H9 (cell line): Measurements from ENCODE around the gene NEDD9. TPM values are rescaled to one million over a fixed set of nuclear protein-coding genes. Genes with fewer than 3 reads are reported as not detected.

Experiments used
- DNase-seq: peaks from one replicate; pipeline ENCODE4 v3.0.0-alpha.2; 2017
- H2AFZ ChIP-seq: one replicate; pipeline ENCODE4 v1.6.1; 2013; ENCODE audit warnings: mild to moderate bottlenecking, low read length, control low read depth, moderate library complexity
- H2AK5ac ChIP-seq: 2 replicates; pipeline ENCODE4 v1.6.1; 2013; ENCODE audit warnings: low read length, control low read depth, mixed read lengths; ENCODE audit not compliant: insufficient read length
- H2BK120ac ChIP-seq: one replicate; pipeline ENCODE4 v1.6.1; 2013; ENCODE audit warnings: low read depth, mild to moderate bottlenecking, low read length, control low read depth, inconsistent platforms; ENCODE audit not compliant: poor library complexity, severe bottlenecking
- H2BK12ac ChIP-seq: 2 replicates; pipeline ENCODE4 v1.6.1; 2013; ENCODE audit warnings: low read length, control low read depth, mixed read lengths, low read depth; ENCODE audit not compliant: insufficient read length
- H2BK15ac ChIP-seq: 2 replicates; pipeline ENCODE4 v1.6.1; 2013; ENCODE audit warnings: low read depth, low read length, control low read depth
- H2BK20ac ChIP-seq: one replicate; pipeline ENCODE4 v1.6.1; 2013; ENCODE audit warnings: low read depth, mild to moderate bottlenecking, low read length, control low read depth, inconsistent platforms; ENCODE audit not compliant: poor library complexity, severe bottlenecking
- H2BK5ac ChIP-seq: 2 replicates; pipeline ENCODE4 v1.6.1; 2013; ENCODE audit warnings: low read length, control low read depth, mixed read lengths; ENCODE audit not compliant: insufficient read length
- H3K14ac ChIP-seq: 2 replicates; pipeline ENCODE4 v1.6.1; 2013; ENCODE audit warnings: low read length, control low read depth; ENCODE audit not compliant: insufficient read depth
- H3K18ac ChIP-seq: 2 replicates; pipeline ENCODE4 v1.6.1; 2013; ENCODE audit warnings: low read depth, mild to moderate bottlenecking, mixed read lengths, low read length, control low read depth; ENCODE audit not compliant: insufficient read length
- H3K23ac ChIP-seq: 2 replicates; pipeline ENCODE4 v1.6.1; 2013; ENCODE audit warnings: low read length, control low read depth, mixed read lengths, low read depth; ENCODE audit not compliant: insufficient read length
- H3K23me2 ChIP-seq: 2 replicates; pipeline ENCODE4 v1.6.1; 2013; ENCODE audit warnings: low read depth, mild to moderate bottlenecking, mixed read lengths, low read length, control low read depth; ENCODE audit not compliant: insufficient read length, poor library complexity, severe bottlenecking
- H3K27ac ChIP-seq: 2 replicates; pipeline ENCODE4 v1.5.1; 2013; ENCODE audit warnings: low read length, control low read depth, mixed read lengths, low read depth; ENCODE audit not compliant: insufficient read length
- H3K27me3 ChIP-seq: 2 replicates; pipeline ENCODE4 v1.6.1; 2013; ENCODE audit warnings: low read length, control low read depth, inconsistent platforms; ENCODE audit not compliant: insufficient read depth
- H3K4ac ChIP-seq: 2 replicates; pipeline ENCODE4 v1.6.1; 2013; ENCODE audit warnings: low read depth, mild to moderate bottlenecking, control low read depth, inconsistent platforms, low read length, moderate library complexity
- H3K4me1 ChIP-seq: 2 replicates; pipeline ENCODE4 v1.6.1; 2013; ENCODE audit warnings: low read length, control low read depth, inconsistent platforms; ENCODE audit not compliant: insufficient read depth
- H3K4me2 ChIP-seq: 2 replicates; pipeline ENCODE4 v1.6.1; 2013; ENCODE audit warnings: low read length, control low read depth, mixed read lengths; ENCODE audit not compliant: insufficient read length, insufficient read depth
- H3K56ac ChIP-seq: 2 replicates; pipeline ENCODE4 v1.6.1; 2013; ENCODE audit warnings: low read depth, mild to moderate bottlenecking, mixed read lengths, low read length, control low read depth; ENCODE audit not compliant: insufficient read length
- H3K79me1 ChIP-seq: 2 replicates; pipeline ENCODE4 v1.6.1; 2013; ENCODE audit warnings: low read depth, mild to moderate bottlenecking, moderate library complexity, low read length, control low read depth, inconsistent platforms; ENCODE audit not compliant: insufficient read depth, poor library complexity, severe bottlenecking
- H3K79me2 ChIP-seq: 2 replicates; pipeline ENCODE4 v1.6.1; 2013; ENCODE audit warnings: low read length, control low read depth, inconsistent platforms; ENCODE audit not compliant: insufficient read depth
- H3K9ac ChIP-seq: 2 replicates; pipeline ENCODE4 v1.6.1; 2013; ENCODE audit warnings: low read length, control low read depth, mixed read lengths; ENCODE audit not compliant: insufficient read length; ENCODE audit errors: extremely low read depth
- H3K9me3 ChIP-seq: one replicate; pipeline ENCODE4 v1.6.1; 2013; ENCODE audit warnings: low read depth, low read length, inconsistent platforms; ENCODE audit not compliant: control insufficient read depth
- H3T11ph ChIP-seq: one replicate; pipeline ENCODE4 v1.6.1; 2013; ENCODE audit warnings: mild to moderate bottlenecking, low read length, control low read depth, inconsistent platforms
- H4K20me1 ChIP-seq: one replicate; pipeline ENCODE4 v1.6.1; 2013; ENCODE audit not compliant: control insufficient read depth, insufficient read length, insufficient read depth
- H4K5ac ChIP-seq: 2 replicates; pipeline ENCODE4 v1.6.1; 2013; ENCODE audit warnings: low read depth, mild to moderate bottlenecking, mixed read lengths, low read length, control low read depth; ENCODE audit not compliant: insufficient read length
- H4K8ac ChIP-seq: replicated peaks from 2 replicates; pipeline ENCODE4 v1.6.1; 2013; ENCODE audit warnings: low read length, control low read depth, mixed read lengths, low read depth; ENCODE audit not compliant: insufficient read length
- H4K91ac ChIP-seq: 2 replicates; pipeline ENCODE4 v1.6.1; 2013; ENCODE audit warnings: low read depth, mild to moderate bottlenecking, moderate library complexity, mixed read lengths, low read length, control low read depth; ENCODE audit not compliant: insufficient read length
- H3K27ac Mint-ChIP-seq, 3 experiments: 2 replicates in 2 of 3; 3 replicates in 1 of 3; pipeline ENCODE4 v1.8.0; 2020 to 2021; ENCODE audit warnings: mixed read lengths in 3 of 3, mild to moderate bottlenecking in 1 of 3, moderate library complexity in 1 of 3
- H3K27me3 Mint-ChIP-seq: 2 replicates; pipeline ENCODE4 v1.8.0; 2021; ENCODE audit warnings: low read depth, mild to moderate bottlenecking, moderate library complexity, mixed read lengths
- H3K36me3 Mint-ChIP-seq, 3 experiments: 2 replicates in 2 of 3; 3 replicates in 1 of 3; pipeline ENCODE4 v1.8.0; 2020 to 2021; ENCODE audit warnings: low read depth in 3 of 3, mixed read lengths in 3 of 3; ENCODE audit not compliant: insufficient read depth in 1 of 3
- H3K4me1 Mint-ChIP-seq, 2 experiments: 2 replicates each; pipeline ENCODE4 v1.8.0; 2020; ENCODE audit warnings: mixed read lengths in 2 of 2
- H3K4me3 Mint-ChIP-seq, 2 experiments: 2 replicates in 1 of 2; 3 replicates in 1 of 2; pipeline ENCODE4 v1.8.0; 2020 to 2021; ENCODE audit warnings: mild to moderate bottlenecking in 2 of 2, mixed read lengths in 2 of 2, moderate library complexity in 1 of 2
- H3K9me3 Mint-ChIP-seq, 2 experiments: 2 replicates in 1 of 2; 3 replicates in 1 of 2; pipeline ENCODE4 v1.8.0; 2020; ENCODE audit warnings: mild to moderate bottlenecking in 2 of 2, mixed read lengths in 2 of 2, moderate library complexity in 1 of 2
- CTCF ChIP-seq: fragments of 200-600 bp; sonication (generic); conservative IDR thresholded peaks from 3 replicates; pipeline ENCODE4 v1.8.0; 2021; ENCODE audit warnings: antibody characterized with exemption, mild to moderate bottlenecking
- WGBS: extraction: QIAGEN DNeasy Blood & Tissue Kit; methylation state at CpG from one replicate; pipeline ENCODE4 v1.1.7; 2013; ENCODE audit warnings: missing lambda C conversion rate, low lambda C conversion rate, mixed read lengths; ENCODE audit not compliant: insufficient read length; ENCODE audit errors: extremely low coverage; 5-methylcytosine and 5-hydroxymethylcytosine counted together
- total RNA-seq: library from RNA; stranded (reverse); gene quantifications from 2 replicates; pipeline ENCODE4 v1.2.1, GENCODE V29; 2021

Gene NEDD9
- total RNA-seq, 1 experiment from 2014 or later: 5.5 TPM

GRCh38 chr6:11268978-11269377 is 36.5 kb upstream of the NEDD9 start:
- no peaks in the 10 kb centered on the region for H4K20me1 ChIP-seq
- no peaks in the 10 kb centered on the region for H3K27me3 ChIP-seq
- H3K56ac ChIP-seq: no peak overlapping the region
- H4K8ac ChIP-seq: no peak overlapping the region
- WGBS: no CpG with 5 or more reads among the region's 4 CpGs
- no peaks in the 10 kb centered on the region; the same call in 1 of the 2 replicates for H3K4me1 ChIP-seq
- Mint-ChIP-seq H3K27ac (no peak overlapping the region), H3K9me3 (no peaks in the 10 kb centered on the region; a peak in 1 of 5 replicates), H3K4me1 (peaks cover 0 to 5% of the 10 kb centered on the region in 2 experiments; a peak in 2 of 4 replicates), H3K4me3 (no peak overlapping the region), H3K27me3 (no peaks in the 10 kb centered on the region; the same call in 1 of the 2 replicates), H3K36me3 (no peaks in the 10 kb centered on the region)
- no peak overlapping the region for H3K14ac ChIP-seq
- no peak overlapping the region for H2BK15ac ChIP-seq
- no peak overlapping the region for H2BK12ac ChIP-seq
- no peaks in the 10 kb centered on the region for H3K23me2 ChIP-seq
- no peak for DNase-seq
- no peak overlapping the region for H2BK5ac ChIP-seq
- TF ChIP-seq CTCF: no peak
- no peak overlapping the region for H3K18ac ChIP-seq
- H3K4me2 ChIP-seq: no peak overlapping the region
- no peak overlapping the region for H2AFZ ChIP-seq
- no peak overlapping the region for H3T11ph ChIP-seq
- H3K79me2 ChIP-seq: no peaks in the 10 kb centered on the region
- no peak overlapping the region for H2BK120ac ChIP-seq
- H3K4ac ChIP-seq: no peak overlapping the region
- H3K79me1 ChIP-seq: no peaks in the 10 kb centered on the region
- no peak overlapping the region for H2AK5ac ChIP-seq
- H3K27ac ChIP-seq: no peak overlapping the region
- H4K91ac ChIP-seq: no peak overlapping the region
- H3K9me3 ChIP-seq: no peaks in the 10 kb centered on the region
- H3K23ac ChIP-seq: no peak overlapping the region
- no peak overlapping the region for H2BK20ac ChIP-seq
- no peak overlapping the region for H4K5ac ChIP-seq
- H3K9ac ChIP-seq: no peak overlapping the region
